Measurements from ENCODE around the gene PLCZ1.
"Not testable (repeated sequence)": the region's sequence is repeated elsewhere in the genome, so short reads cannot be mapped to it uniquely, and the experiment has no call there.

Gene PLCZ1

GRCh38 chr12:18737819-18738218 is at the start of gene PLCZ1, which contains the start of gene CAPZA3:
PLCZ1 (minus strand) TSS chr12:18738012; CDS start chr12:18737371, 641 bp downstream.
CAPZA3 (plus strand) TSS chr12:18738119; CDS start chr12:18738269, 150 bp downstream.
- no peak for DNase-seq

- not testable (repeated sequence) for DNase-seq
These were observed 47.7 kb upstream of the PLCZ1 start for GRCh38 chr12:18785465-18785864.

- no peak for DNase-seq
These were observed 45.0 kb upstream of the PLCZ1 start for GRCh38 chr12:18782827-18783226.

- DNase-seq, result not testable (repeated sequence)
These were observed 28.7 kb upstream of the PLCZ1 start for GRCh38 chr12:18766479-18766878.

GRCh38 chr12:18755341-18755740 is 17.5 kb upstream of the PLCZ1 start:
- no peak for DNase-seq

GRCh38 chr12:18754124-18754707 is 16.4 kb upstream of the PLCZ1 start:
- DNase-seq, result no peak

- no peak for DNase-seq
These were observed 15.8 kb upstream of the PLCZ1 start for GRCh38 chr12:18753481-18754123.

- no peak for DNase-seq
These were observed 15.1 kb upstream of the PLCZ1 start for GRCh38 chr12:18752947-18753346.

- no peak for DNase-seq
These were observed 14.6 kb upstream of the PLCZ1 start for GRCh38 chr12:18752280-18752920.

- DNase-seq, result no peak
These were observed 14.1 kb upstream of the PLCZ1 start for GRCh38 chr12:18751866-18752265.

GRCh38 chr12:18750085-18750484 is 12.3 kb upstream of the PLCZ1 start:
- no peak for DNase-seq

GRCh38 chr12:18749386-18749957 is 11.7 kb upstream of the PLCZ1 start:
- no peak for DNase-seq

GRCh38 chr12:18747895-18748294 is 10.1 kb upstream of the PLCZ1 start:
- no peak for DNase-seq

- no peak for DNase-seq
These were observed 6.7 kb downstream of the PLCZ1 start for GRCh38 chr12:18731156-18731555.

- no peak for DNase-seq
These were observed 14.1 kb downstream of the PLCZ1 start for GRCh38 chr12:18723752-18724151.

- DNase-seq, result no peak
These were observed 16.4 kb downstream of the PLCZ1 start for GRCh38 chr12:18721452-18721851.

GRCh38 chr12:18720690-18721089 is 17.1 kb downstream of the PLCZ1 start:
- no peak for DNase-seq

GRCh38 chr12:18719922-18720510 is 17.8 kb downstream of the PLCZ1 start:
- DNase-seq, result no peak

GRCh38 chr12:18718462-18718861 is 19.4 kb downstream of the PLCZ1 start:
- DNase-seq, result no peak

GRCh38 chr12:18716236-18716635 is 21.6 kb downstream of the PLCZ1 start:
- DNase-seq, result no peak

- DNase-seq, result no peak
These were observed 31.0 kb downstream of the PLCZ1 start for GRCh38 chr12:18706798-18707197.

- no peak for DNase-seq
These were observed 33.9 kb downstream of the PLCZ1 start for GRCh38 chr12:18703911-18704310.

- no peak for DNase-seq
These were observed 34.5 kb downstream of the PLCZ1 start for GRCh38 chr12:18703321-18703720.

- DNase-seq, result no peak
These were observed 37.5 kb downstream of the PLCZ1 start for GRCh38 chr12:18700271-18700670.
